ENCODE results near the gene DNAAF3.
"Not testable (repeated sequence)": the region's sequence is repeated elsewhere in the genome, so short reads cannot be mapped to it uniquely, and the experiment has no call there.

Gene DNAAF3

GRCh38 chr19:55158423-55158822 lies 8.0 kb downstream of the DNAAF3 start:
- H3K4me3 ChIP-seq (ENCODE audit: low read depth, low read length), result no peak overlapping the region
- TF ChIP-seq CTCF (IDR thresholded peaks at IDR 0.05; ENCODE audit: borderline replicate concordance, insufficient read depth, low read depth, low read length), result no peak

- H3K4me3 ChIP-seq (ENCODE audit: low read depth, low read length), result no peak within 1 kb of the TSS
- no peak for TF ChIP-seq CTCF (IDR thresholded peaks at IDR 0.05; ENCODE audit: borderline replicate concordance, insufficient read depth, low read depth, low read length)
Observed at GRCh38 chr19:55157064-55157908, 9.1 kb downstream of the DNAAF3 start, which contains the start of gene TNNI3. Gene TNNI3 (minus strand): TSS chr19:55157732. CDS start chr19:55157589, 143 bp downstream.

DNA sequence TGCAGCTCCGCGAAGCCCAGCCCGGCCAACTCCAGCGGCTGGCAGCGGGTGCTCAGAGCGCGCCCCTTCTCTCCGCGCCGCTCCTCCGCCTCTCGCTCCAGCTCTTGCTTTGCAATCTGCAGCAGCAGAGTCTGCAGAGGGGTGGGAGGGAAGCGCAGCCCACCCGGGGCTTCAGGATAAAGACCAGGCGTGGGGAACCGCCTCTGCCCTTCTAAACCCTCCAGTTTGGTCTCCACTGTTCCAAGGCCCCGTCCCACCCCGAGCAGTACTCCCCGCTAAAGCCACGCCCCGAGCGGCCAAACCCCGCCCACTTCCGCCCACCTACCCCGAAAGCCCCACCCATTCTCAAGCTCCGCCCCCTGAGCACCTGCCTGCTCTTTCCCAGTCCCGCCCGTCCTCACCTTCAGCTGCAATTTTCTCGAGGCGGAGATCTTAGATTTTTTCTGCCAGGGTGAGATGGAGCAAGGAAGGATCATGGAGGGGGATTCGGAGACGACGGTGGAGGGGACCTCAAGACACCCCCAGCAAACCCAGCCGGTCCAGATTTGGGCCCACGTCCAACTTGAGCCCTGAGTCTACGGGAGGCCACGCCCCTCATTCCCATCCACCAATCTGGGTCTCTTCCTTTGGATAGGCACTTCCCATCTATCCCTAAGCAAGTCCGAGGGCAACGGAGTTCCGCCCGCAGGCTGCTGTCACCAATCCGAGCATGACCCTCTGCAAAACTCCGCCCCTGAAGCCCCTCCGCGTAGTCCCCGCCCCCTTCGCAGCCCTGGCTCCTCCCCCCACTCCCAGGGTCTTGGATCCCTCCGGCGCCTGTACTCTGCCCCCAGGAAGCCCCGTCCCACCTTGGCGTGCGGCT lies 10.0 kb downstream of the DNAAF3 start:
- TF ChIP-seq CTCF (IDR thresholded peaks at IDR 0.05; ENCODE audit: borderline replicate concordance, insufficient read depth, low read depth, low read length), result no peak
- H3K4me3 ChIP-seq (ENCODE audit: low read depth, low read length), result no peak overlapping the region

- not testable (repeated sequence) for H3K4me3 ChIP-seq (ENCODE audit: low read depth, low read length)
Observed at GRCh38 chr19:55155784-55156183, 10.6 kb downstream of the DNAAF3 start.

DNA sequence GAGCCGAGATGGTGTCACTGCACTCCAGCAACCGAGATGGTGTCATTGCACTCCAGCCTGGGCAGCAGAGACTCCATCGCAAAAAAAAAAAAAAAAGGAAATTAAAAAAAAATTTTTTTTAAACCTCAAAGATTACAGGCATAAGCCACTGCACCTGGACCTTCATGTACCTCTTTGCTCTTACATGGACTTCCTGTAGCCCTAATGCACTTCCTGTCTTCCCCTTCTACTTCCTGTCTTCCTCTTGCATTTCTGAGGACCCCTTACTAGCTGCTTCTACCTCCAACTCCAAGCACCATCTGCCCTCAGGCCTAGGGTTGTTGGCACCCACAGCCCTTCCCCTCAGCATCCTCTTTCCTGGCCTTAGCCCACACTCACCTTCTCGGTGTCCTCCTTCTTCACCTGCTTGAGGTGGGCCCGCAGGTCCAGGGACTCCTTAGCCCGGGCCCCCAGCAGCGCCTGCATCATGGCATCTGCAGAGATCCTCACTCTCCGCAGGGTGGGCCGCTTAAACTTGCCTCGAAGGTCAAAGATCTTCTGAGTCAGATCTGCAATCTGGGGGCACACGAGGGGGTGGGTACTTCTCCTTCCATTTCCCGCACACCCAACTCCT lies 12.7 kb downstream of the DNAAF3 start:
- TF ChIP-seq CTCF (IDR thresholded peaks at IDR 0.05; ENCODE audit: borderline replicate concordance, insufficient read depth, low read depth, low read length), result no peak
- H3K4me3 ChIP-seq (ENCODE audit: low read depth, low read length), result no peak overlapping the region

GRCh38 chr19:55152017-55152416 lies 14.4 kb downstream of the DNAAF3 start:
- no peak overlapping the region for H3K4me3 ChIP-seq (ENCODE audit: low read depth, low read length)
- no peak for TF ChIP-seq CTCF (IDR thresholded peaks at IDR 0.05; ENCODE audit: borderline replicate concordance, insufficient read depth, low read depth, low read length)
